Measurements from ENCODE around the gene RGS3.
"Not testable (repeated sequence)": the region's sequence is repeated elsewhere in the genome, so short reads cannot be mapped to it uniquely, and the experiment has no call there.

DNA sequence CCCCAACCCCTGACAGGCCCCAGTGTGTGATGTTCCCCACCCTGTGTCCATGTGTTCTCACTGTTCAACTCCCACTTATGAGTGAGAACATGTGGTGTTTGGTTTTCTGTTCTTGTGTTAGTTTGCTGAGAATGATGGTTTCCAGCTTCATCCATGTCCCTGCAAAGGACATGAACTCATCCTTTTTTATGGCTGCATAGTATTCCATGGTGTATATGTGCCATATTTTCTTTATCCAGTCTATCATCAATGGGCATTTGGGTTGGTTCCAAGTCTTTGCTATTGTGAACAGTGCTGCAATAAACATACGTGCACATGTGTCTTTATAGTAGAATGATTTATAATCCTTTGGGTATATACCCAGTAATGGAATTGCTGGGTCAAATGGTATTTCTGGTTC is 25.8 kb upstream of the RGS3 start:
- TF ChIP-seq, protein P1, sequence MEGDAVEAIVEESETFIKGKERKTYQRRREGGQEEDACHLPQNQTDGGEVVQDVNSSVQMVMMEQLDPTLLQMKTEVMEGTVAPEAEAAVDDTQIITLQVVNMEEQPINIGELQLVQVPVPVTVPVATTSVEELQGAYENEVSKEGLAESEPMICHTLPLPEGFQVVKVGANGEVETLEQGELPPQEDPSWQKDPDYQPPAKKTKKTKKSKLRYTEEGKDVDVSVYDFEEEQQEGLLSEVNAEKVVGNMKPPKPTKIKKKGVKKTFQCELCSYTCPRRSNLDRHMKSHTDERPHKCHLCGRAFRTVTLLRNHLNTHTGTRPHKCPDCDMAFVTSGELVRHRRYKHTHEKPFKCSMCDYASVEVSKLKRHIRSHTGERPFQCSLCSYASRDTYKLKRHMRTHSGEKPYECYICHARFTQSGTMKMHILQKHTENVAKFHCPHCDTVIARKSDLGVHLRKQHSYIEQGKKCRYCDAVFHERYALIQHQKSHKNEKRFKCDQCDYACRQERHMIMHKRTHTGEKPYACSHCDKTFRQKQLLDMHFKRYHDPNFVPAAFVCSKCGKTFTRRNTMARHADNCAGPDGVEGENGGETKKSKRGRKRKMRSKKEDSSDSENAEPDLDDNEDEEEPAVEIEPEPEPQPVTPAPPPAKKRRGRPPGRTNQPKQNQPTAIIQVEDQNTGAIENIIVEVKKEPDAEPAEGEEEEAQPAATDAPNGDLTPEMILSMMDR (IDR thresholded peaks at IDR 0.05): not testable (repeated sequence)
- not testable (repeated sequence) for TF ChIP-seq POLR2A (IDR thresholded peaks at IDR 0.05)

Data from gastroesophageal sphincter (tissue), 3 donors.